HPDE6-E6E7 (cell line): ENCODE results near the gene RBMS1.

Source experiments
- DNase-seq: peaks from one replicate; pipeline ENCODE4 v3.0.0; 2011; ENCODE audit warnings: missing footprints; ENCODE audit errors: extremely low spot score

RBMS1 gene

GRCh38 chr2:160408173-160408958 lies 85.2 kb downstream of the RBMS1 start:
- DNase-seq, result no peak

GRCh38 chr2:160407393-160408172 lies 86.0 kb downstream of the RBMS1 start:
- no peak for DNase-seq

GRCh38 chr2:160406591-160407392 lies 86.8 kb downstream of the RBMS1 start:
- DNase-seq, result no peak

GRCh38 chr2:160405077-160405867 lies 88.3 kb downstream of the RBMS1 start:
- DNase-seq, result no peak

GRCh38 chr2:160402997-160403979 lies 90.3 kb downstream of the RBMS1 start:
- no peak for DNase-seq

- DNase-seq, result no peak
Observed at GRCh38 chr2:160402501-160402900, 91.1 kb downstream of the RBMS1 start.

- DNase-seq, result no peak
Observed at GRCh38 chr2:160401895-160402294, 91.7 kb downstream of the RBMS1 start.

GRCh38 chr2:160399880-160400279 lies 93.7 kb downstream of the RBMS1 start:
- DNase-seq, result no peak

- no peak for DNase-seq
Observed at GRCh38 chr2:160397530-160397865, 96.1 kb downstream of the RBMS1 start.

GRCh38 chr2:160394153-160394552 lies 99.5 kb downstream of the RBMS1 start:
- no peak for DNase-seq

- DNase-seq, result no peak
Observed at GRCh38 chr2:160392201-160392600, 101.4 kb downstream of the RBMS1 start.

GRCh38 chr2:160390544-160391455 lies 102.8 kb downstream of the RBMS1 start:
- no peak for DNase-seq

GRCh38 chr2:160389875-160390274 lies 103.7 kb downstream of the RBMS1 start:
- no peak for DNase-seq

GRCh38 chr2:160388464-160389263 lies 104.9 kb downstream of the RBMS1 start:
- no peak for DNase-seq

GRCh38 chr2:160387558-160388262 lies 105.9 kb downstream of the RBMS1 start:
- DNase-seq, result no peak

- DNase-seq, result no peak
Observed at GRCh38 chr2:160384791-160385190, 108.8 kb downstream of the RBMS1 start.

GRCh38 chr2:160381425-160381951 lies 112.1 kb downstream of the RBMS1 start:
- DNase-seq, result no peak

GRCh38 chr2:160380611-160381010 lies 113.0 kb downstream of the RBMS1 start:
- DNase-seq, result no peak
